HUDEP-2 (cell line): Measurements from ENCODE around the gene PSMC6.

ENCODE experiments used
- DNase-seq, 76 experiments: peaks; one replicate each; lab custom pipeline; 2025; ENCODE audit not compliant: unreplicated experiment in 76 of 76; lab: John Stamatoyannopoulos, UW

PSMC6 gene

DNA sequence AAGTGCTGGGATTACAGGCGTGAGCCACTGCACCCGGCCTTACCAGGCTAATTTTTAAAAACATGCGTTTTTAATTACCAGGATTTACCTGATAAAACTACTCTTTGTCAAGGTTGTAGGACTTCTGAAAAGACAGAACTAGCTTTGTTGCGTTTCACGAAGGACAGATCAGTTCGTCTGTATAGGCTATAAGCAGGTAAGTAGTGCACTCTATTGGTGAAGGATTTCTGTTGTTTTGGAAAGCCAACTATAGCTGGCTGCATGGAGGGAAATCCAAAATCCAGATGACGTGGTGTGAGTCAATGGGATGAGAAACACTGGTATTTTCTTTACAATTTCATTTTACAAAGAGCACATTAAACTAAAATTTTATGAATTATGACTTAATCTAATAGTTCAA, 69.8 kb downstream of the PSMC6 start:
- no peak for DNase-seq
